Sciatic nerve (tissue), 2 donors: ENCODE measurements around the gene NCKAP5. TPM values are rescaled to one million over a fixed set of nuclear protein-coding genes. Genes with fewer than 3 reads are reported as not detected.
A peak's percentile ranks its signal among the peaks of the same experiment; 100 is the strongest.

ENCODE experiments used
- ATAC-seq: fragments of 200-7000 bp; cut with Tn5 transposase; one replicate; pipeline ENCODE4 v1.9.1; 2020; ENCODE audit warnings: mild to moderate bottlenecking, moderate library complexity
- DNase-seq: peaks from one replicate; pipeline ENCODE4 v3.0.0-alpha.2; 2020; ENCODE audit warnings: low spot score
- intact Hi-C: fragments of 100-400 bp; cut with DNase I; formaldehyde crosslinking; loops from one replicate; pipeline ENCODE4 v1.14.2; 2022
- total RNA-seq: library from RNA; stranded (reverse); fragmentation: NEBNext Ultra II Directional; extraction: Animal tissue kit (Norgen Biotek cat#: 25700); gene quantifications from one replicate; pipeline ENCODE4 v1.2.1, GENCODE V29; 2021
- donor health status: DM: no; HTN: no; CAD: no.
- donor health status: DM: no; HTN: no; CAD: no.

Gene NCKAP5
- total RNA-seq, 1 donor from 2014 or later: 10.5 TPM

DNA sequence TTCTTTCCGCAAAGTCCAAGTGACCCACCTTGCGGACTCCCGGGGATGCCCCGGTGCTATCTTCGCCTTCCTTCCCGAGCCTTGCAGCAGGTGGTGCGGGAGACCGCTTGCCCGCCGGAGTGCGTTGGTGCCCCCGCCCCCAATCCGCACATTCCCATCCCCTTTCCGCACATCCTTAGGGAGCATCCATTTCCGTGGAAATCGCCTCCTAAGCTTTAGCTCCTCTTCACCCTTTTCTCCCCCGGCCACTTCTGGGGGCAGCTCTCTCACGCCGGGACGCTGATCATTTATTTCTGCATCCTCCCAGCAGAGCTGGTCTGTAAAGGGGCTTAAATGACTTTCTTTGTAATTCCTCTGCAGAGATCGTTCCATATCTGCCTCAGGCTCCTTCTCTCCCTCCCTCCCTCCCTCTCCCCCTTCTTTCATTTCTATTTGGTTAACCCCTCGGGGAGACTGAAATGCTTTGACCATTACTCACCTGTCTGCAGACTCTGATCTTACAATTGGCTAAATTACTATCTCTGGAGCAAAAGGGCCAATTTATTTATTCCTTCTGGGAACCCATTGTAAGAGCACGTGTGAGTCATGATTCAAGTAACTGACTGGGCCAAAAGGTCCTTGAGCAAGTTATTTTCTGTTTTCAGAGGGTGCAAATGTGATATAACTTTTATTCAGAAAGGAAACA is 897.0 kb downstream of the NCKAP5 start:
- intact Hi-C loops: no loop called here
- ATAC-seq (no peak), DNase-seq (no peak)

DNA sequence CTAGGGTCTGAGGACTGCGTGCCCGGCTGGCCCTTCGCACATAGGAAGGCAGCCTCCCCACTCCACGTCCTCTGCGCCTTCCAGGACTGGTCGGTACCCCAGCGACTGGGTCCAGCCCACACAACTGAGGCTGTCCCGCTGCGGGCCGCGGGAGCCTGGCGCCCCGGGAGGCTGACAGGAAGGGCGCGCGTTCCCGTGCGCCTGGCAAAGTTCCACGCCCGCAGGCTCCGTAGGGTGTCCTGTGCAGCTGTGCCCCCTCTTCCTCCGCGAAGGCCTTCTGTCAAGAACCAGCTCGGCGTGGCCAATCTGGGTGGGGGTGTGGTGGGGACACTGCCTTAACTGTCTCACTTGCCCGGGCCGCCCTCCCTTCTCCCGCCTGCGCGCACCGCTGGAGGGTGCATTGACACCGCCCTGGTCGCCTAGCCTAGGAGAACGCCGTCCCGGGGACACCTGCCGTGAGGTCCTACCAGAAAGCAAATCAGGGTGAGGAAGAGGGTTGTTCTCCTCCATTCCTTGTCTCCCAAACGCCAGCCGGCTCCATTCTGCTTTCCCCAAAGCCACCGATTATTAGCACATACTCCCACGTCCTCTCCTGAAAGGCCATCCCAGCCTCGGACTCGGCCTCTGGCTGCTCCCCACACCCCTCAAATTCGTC is 897.6 kb downstream of the NCKAP5 start:
- ATAC-seq (peak; percentile 68), DNase-seq (peak; percentile 60)
- intact Hi-C loops: no loop called here

DNA sequence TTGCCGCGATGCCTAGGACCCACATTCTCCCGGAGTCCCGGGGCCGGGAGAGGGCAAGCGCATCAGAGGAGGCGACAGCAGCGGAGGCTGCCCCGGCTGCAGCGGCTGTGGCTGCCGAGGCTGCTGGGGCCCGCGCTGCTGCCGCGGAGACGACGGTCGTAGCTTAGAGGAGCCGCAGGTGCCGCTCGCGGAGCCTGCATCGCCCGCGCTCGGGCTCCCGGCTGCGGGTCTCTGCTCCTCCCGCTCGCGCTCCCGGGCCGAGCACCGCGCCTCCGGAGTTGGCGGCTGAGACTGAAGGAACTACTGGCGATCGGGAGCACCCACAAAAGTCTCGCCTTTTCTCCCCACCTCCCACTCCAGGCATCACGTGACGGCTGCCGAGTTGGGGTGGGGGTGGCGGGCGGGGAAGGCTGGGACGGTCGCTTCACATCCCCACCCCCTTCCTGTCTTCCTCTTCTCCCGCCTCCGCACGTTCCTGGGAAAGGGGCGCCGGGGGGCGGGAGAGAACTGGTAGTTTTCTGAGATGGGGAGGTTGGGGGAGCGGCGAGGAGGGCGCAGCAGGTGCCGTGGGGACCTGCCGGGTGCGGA is 898.3 kb downstream of the NCKAP5 start, which contains the start of gene LYPD1:
Gene LYPD1 (minus strand): TSS at position 298 of the 588 bp plus-strand sequence. CDS start 273 bp downstream, at position 25.
- ATAC-seq (peak; percentile 36), DNase-seq (no peak)
- intact Hi-C loops: loop anchor here (10.0 kb wide), 1 partner anchor 475 kb away; no protein-coding TSS in a partner anchor

DNA sequence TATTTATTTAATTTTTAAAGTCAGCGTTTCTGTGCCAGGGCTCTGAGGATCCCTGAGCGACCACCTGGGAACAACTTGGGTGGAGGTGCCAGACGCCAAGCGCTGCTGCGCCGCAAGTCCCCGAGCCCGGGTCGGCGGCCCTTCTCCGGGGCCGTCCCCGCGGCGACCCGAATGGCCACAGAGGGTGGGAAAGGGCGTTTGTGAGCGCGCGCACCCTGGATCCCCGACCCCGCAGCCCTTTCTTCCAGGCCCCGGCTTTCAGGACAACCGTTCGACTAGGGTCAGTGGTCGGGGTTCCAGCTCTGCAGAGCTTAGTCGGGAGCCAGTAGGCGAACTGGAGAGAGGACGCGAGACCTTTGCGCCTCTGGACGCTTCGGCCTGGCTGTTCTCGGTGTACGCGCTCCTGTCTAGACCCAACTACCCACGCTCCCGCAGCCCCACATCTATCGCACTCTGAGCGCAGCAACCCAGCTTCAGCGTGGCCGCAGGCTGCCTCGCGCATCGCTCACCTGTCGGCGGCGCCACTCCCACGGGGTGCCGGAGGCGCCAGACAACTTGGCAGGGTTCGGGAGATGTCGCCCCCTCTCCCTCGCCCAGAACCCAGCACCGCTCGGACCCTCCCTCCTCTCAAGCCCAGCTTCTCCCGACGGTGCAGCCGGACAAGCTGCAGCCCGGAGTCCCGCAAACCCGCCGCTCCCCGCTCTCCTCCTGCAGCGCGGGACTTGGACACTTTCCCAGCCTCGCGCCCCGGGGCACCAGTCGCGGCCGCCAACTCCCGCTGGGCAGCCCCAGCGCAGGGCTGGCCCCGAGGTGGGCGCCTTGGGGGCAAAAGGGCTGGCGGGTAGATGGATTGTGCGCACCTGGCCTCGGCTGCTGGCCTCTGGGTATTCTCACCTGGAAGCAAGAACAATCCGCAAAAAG is 899.0 kb downstream of the NCKAP5 start:
- DNase-seq (no peak), ATAC-seq (peak; percentile 32)
- intact Hi-C loops: loop anchor here (10.0 kb wide), 1 partner anchor 476 kb away; no protein-coding TSS in a partner anchor

DNA sequence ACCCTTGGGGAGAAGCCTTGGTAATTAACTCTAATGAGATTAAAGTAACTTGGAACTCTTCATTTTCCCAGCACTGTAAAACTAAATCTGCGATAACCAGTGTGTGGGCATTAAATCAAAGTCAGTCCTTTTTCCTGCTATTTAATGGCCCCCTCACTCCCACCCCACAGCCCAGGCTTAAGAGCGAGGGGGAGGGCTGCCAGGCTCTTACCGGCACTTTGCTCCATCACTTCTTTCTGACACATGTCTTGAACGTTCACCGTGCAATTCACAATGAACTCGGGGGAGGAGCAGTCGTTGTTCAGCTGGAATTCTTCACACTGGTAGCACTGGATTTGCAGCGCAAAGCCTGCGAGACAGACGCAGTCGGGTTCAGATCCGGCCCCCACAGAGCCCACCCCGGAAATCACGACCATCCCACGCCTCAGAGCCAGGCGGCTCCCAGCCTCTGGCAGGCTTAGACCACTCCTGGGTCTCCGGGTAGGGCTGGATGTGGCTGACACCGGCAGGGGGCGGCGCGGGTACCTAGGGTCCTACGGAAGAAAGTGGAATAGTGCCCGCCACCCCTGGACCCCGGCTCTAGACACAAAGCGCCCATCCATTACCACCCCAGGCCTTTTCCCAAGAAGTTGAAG is 900.0 kb downstream of the NCKAP5 start:
- ATAC-seq: peak; percentile 31
- intact Hi-C loops: loop anchor here (10.0 kb wide), 1 partner anchor 476 kb away; no protein-coding TSS in a partner anchor
- DNase-seq: no peak

DNA sequence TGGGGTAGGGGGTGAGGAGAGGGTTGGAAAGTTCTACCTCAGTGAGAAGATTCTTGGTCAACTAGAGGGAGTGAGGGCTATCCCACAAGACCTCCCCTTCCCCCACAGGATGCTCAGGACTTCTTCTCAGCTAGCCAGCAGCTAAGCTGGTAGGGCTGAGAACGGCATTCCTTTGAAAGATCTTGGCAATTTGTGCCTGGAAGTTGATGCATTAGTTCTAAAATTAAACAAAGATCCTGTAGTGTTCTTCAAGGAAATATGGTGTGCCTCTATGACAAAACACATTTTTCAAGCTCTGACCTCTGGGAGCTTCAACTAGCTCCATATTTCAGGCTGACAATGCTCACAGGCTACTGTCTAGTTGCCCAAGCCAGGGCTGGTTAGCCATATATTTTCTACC is 900.6 kb downstream of the NCKAP5 start:
- intact Hi-C loops: loop anchor here (10.0 kb wide), 1 partner anchor 477 kb away; no protein-coding TSS in a partner anchor
- ATAC-seq (no peak), DNase-seq (no peak)

DNA sequence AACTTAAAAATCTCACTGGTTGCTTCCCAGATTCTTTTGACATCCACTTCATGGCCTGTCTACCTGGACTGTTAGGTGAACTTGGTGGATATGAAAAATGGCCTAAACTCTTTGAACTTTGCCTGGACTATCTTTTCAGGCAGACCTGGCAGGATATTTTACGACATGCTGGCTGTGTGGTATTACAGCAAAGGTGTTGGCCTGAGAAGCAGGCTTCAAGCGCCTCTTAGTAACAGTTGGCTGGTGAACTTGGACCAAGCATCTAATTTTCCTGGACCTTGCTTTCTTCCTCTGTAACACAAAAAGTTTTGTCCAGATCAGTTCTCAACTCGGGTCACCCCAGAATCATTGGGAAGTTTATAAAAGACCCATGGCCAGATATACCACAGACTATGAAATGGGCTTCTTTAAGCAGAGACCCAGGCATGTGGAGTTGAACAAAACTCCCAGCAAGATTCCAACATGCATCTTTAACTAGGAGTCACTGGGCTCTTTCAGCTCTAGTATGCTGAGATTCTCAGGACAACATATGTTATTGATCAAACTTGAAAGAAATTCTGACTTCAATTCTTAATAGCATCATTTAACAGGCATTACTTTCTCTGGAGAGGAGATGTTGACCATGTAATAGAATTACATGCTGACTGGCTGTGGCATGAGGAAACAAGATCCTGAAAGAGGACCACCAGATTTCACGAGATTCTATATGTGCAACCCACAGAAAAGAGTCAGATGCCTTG is 902.7 kb downstream of the NCKAP5 start:
- no peak for DNase-seq
- no peak for ATAC-seq
- intact Hi-C loops: loop anchor here (10.0 kb wide), 1 partner anchor 479 kb away; no protein-coding TSS in a partner anchor

DNA sequence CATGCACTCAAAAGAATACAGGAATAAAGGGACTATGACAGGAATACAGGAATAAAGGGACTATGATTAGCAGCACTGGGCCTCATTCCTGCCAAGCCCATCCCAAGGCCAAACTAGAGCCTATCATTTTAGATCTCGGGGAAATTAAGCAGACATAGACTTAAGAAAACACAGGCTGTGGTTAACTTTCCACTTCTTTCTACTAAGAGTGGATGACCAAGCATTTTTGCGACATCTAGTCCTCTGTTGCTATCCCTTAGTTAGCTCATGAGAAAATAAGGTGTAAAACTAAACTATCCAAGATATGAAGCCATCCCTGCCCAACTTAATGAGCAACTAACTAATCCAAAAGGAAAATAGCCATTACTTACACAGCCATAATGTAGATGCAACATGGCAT is 904.2 kb downstream of the NCKAP5 start:
- ATAC-seq (no peak), DNase-seq (no peak)
- intact Hi-C loops: loop anchor here (10.0 kb wide), 1 partner anchor 481 kb away; no protein-coding TSS in a partner anchor

DNA sequence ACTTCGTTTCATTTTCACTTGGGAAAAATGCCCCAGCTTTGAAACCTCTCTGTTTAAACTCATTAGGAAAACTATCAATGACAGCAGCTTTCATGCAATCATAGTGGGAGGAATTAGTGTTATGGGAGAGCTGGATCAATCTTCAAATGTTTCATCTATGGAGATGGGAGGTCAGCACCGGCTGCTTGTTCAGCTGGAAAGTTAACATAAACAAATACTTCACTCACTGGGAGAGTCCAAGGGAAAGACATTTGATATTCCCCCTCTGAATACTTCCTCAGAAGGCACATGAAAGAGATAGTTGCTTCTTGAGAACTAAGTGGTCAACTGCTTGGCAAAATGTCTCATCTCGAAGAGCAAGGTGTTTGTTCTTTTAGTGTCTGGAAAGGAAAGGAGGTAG is 905.5 kb downstream of the NCKAP5 start:
- DNase-seq (no peak), ATAC-seq (no peak)
- intact Hi-C loops: loop anchor here (10.0 kb wide), 1 partner anchor 482 kb away; no protein-coding TSS in a partner anchor

DNA sequence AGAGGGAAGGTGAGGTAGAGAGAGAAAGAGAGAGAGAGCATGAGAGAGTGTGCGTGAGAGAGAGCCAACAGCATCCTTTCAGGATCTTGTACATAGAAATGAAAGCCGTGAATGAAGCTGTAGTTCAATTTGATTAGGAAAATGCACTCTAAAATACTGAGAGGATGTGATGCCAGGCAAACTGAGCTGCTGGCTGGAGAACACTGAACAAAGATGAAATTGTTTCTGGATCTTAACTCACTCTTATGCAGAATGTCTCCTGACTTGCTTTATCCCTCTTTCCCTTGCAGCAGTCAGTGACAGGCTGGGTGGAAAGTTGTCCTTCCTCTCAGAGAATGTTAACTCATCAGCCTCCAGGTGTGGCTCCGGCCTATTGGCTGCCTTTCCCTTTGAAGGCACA is 908.9 kb downstream of the NCKAP5 start:
- ATAC-seq (no peak), DNase-seq (no peak)
- intact Hi-C loops: no loop called here

DNA sequence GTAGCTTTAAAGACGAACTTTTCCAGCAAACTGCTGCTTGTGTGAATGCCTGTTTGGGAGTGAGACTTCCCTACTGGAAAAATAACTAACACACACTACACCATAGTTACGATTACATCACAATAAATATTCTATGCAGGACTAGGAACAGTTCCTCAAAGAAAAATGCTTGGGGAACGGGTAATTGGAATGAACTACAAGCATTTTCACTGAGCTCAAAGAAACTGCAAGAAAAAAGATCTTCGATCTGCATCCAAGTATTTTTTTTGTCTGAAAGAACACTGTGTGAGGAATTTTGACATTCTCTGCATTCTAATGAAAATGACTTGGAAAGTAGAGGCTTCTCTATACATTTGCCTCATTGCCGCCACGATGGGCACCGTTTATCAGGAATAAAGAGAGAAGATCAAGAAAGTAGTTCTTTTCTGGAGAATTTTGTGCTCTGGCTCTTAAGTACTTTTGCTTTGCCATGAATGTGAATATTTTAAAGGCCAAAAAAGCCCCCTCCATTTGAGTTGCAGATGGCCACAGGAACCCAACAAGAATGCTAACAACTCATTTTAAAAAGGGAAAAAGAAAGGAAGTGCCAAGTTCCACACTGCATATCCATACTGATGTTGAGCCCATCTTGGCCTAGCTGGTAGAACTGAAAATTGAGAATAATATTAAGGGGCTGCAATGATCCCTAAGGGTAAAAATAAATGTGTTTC is 911.8 kb downstream of the NCKAP5 start:
- DNase-seq: no peak
- intact Hi-C loops: no loop called here
- peak; percentile 26 for ATAC-seq

DNA sequence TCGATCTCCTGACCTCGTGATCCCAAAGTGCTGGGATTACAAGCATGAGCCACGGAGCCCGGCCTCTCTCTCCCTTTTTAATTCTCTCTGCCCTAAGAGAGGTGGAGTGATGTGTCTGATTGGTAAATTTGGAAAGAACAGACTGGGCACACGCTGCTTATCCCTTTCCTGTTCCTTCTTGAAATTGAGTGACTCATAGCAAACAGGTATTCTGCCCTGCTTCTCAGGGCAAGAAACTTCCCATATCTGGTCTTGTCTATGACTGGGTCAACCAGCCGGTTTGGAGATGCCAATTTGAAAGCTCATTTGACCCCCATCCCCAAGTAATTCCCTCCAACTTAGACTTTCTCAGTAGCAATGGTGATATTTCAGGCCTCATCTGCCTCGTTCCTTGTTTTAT is 913.3 kb downstream of the NCKAP5 start:
- intact Hi-C loops: no loop called here
- ATAC-seq: no peak
- DNase-seq: no peak

DNA sequence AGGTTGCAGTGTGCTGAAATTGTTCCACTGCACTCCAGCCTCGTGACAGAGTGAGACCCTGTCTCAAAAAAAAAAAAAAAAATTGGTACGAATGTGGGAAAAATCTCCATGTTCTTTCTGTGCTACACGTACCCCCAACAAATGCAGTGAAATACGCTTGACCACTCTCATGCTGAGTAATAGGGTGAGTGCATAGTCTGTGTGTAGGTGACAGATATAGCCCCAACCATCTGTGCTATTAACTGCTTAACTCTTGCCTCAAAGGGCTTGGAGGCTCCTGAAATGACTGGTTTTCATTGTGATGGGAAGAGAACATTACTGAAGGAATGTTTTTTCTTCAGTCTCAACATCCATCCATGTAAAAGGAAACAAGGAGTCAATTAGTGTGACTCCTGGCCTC is 913.9 kb downstream of the NCKAP5 start:
- intact Hi-C loops: no loop called here

DNA sequence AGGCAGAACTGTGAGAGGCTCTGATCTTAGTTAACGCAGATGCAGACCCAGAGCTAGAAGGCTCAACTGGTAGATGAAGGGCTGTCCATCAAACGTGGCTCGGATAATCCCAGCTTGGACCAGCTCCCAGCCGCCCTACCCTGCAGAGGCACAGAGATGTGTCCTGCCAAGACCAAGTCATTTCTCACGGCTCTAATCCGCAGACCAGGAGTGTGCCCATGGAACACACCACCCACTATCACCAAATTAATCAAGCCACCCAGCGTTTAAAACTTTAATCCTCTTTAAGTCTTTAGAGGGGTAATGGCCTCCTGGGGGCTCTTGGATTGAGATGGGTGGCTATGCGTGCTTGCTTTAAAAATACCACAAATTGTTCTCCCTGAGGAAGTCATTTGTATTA is 915.8 kb downstream of the NCKAP5 start:
- no peak for DNase-seq
- intact Hi-C loops: no loop called here
- no peak for ATAC-seq

More for the DNA sequence above, 913.9 kb downstream of the NCKAP5 start:
- DNase-seq (no peak), ATAC-seq (no peak)

DNA sequence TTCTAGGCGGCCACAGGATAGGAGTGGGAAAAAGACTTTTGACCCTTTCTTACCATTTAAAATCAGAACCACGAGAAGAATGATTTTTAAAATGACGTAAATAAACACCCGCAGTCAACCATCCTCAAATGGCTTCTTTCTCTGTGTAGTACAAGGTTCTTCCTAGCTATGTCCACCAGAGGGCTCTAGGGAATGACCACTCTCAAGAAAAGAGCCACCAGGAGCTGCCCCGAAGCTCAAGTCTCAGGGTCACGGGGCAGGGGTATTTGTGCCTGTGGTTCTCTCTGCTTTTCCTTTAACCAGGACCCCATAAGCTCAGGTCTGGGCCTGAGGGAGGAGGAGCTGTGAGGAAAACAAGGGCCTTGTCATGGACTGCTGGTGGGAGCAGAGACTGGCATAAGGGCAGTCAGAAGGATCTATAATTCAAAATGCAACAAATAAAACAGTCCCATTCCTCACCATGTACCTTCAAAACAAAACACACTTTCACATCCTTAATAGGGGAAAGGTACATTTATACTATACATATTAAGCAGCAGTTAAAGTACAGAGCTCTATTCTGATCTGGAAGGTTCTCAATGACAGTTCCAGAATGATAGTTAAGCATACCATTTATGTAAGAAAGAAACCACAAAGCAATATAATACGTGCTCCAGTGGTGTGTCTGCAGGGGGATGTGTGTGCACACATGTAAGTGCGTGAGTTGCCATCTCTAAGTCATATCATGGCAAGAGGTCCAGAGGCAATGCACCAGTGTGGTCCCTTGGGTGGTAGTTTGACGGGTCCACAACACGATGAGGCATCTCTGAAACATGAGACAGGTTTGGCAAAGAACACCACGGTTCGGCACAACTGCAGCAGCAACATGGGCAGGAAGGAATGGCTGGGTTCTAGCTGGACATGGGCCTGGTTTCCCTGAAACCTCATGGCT is 916.9 kb downstream of the NCKAP5 start:
- ATAC-seq (no peak), DNase-seq (no peak)
- intact Hi-C loops: no loop called here

DNA sequence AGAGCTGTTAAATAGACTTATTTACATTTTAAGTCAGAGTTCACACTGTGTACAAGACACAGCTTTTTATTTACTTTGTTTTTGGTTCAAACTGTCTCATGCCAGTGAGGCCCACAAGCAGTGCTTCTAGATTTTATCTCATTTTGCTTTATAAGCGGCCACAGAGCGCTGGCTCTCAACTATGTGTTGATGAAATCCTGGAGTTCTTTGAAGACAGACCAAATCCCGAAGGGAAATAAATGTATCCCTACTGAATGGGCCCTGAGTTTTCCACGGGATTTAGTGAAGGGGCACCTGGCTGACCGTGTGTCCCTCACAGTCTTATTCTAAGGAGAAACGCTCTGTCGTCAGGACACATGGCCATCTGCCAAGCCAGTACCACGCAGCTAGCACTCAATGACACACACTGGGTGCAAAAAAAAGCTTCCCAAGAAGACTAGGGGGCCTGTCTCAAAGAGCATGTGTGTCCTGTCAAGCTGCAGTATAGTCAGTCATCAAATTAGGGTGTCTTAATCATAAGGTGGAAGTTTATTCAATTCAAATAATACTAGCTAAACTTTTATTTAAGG is 921.6 kb downstream of the NCKAP5 start:
- intact Hi-C loops: no loop called here
- no peak for DNase-seq
- ATAC-seq: no peak
